GM21367 (cell line): ENCODE measurements around the gene PTPRN2.
"Not testable (repeated sequence)": the region's sequence is repeated elsewhere in the genome, so short reads cannot be mapped to it uniquely, and the experiment has no call there.

Experiments used
- ATAC-seq: cut with Tn5 transposase; IDR thresholded peaks from one replicate; pipeline ENCODE4 v1.9.1; 2021; ENCODE audit not compliant: unreplicated experiment

Gene PTPRN2

DNA sequence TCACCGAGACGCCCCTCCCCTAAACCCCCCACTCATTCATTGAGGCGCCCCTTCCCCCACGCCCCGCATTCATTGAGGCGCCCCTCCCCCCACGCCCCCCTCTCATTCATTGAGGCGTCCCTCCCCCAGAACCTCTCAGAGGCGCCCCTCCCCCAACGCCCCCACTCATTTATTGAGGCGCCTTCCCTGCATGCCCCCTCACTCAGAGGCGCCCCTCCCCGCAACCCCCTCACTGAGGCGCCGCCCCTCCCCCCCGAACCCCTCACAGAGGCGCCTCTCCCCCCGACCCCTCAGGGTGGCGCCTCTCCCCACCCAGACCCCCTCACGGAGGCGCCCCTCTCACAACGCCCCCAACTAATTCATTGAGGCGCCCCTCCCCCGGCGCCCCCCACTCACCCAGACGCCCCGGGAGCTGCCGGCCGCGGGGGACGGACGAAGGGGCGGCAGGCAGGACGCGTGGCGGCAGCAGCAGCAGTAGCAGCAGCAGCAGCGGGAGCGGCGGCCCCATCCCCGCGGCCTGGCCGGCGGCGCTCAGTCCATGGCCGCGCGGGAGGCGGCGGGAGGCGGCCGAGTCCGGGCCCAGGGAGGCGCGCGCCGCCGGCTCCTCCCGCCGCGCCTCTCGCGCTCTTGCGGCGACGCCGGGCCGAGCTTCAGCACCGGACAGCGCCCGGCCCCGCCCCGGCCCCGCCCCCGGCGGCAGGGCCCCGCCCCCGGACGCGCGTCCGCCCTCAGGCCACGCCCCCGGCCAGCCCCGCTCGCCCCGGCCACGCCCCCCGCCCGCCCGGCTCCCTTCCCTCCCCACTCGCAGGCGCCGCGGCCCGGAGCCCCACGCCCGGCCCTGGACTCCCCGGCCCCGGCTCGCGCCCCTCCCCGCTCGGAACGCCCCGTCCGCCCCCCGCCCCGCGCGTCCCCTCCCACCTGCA is at the start of gene PTPRN2:
Gene PTPRN2 (minus strand): TSS at position 662 of the 923 bp plus-strand sequence.
- peak; percentile 77 for ATAC-seq

DNA sequence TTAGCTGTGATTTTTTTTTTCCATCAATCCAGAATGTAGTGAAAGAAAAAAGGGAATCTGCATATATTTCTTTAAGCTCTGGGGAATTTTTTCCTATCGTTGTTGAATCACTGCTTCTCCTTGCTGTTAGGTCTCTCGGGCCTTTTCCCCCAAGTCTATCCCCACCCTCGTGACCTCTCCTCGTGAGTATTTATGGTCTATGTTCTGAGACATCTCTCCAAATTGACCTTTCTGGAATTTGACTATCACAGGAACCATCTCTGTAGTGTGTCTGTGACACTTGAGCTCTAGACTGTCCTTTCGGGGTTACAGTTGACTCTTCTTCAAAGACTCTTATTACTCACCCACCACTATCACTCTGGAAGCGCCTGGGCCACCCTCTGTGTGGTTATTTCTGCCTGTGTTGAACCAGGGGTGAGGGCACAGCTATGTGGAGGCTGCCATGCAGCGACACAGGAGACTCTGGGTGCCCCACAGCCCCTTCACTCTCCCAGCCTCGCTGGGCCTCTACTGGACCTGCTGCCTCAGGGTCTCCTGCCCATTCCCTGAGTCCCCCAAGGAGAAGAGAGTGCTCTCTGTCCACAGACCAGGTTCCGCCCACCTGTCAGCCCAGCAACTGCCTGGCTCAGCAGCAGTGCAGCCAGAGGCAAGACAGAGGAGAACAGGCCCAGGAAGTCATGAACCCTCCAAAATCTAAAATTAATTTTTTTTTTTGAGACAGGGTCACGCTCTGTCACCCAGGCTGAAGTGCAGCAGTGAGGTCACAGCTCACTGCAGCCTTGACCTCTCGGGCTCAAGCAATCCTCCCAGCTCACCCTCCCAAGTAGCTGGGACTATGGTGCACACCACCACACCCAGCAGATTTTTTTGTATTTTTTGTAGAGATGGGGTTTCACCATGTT is 45.7 kb upstream of the PTPRN2 start:
- peak; percentile 80 for ATAC-seq

DNA sequence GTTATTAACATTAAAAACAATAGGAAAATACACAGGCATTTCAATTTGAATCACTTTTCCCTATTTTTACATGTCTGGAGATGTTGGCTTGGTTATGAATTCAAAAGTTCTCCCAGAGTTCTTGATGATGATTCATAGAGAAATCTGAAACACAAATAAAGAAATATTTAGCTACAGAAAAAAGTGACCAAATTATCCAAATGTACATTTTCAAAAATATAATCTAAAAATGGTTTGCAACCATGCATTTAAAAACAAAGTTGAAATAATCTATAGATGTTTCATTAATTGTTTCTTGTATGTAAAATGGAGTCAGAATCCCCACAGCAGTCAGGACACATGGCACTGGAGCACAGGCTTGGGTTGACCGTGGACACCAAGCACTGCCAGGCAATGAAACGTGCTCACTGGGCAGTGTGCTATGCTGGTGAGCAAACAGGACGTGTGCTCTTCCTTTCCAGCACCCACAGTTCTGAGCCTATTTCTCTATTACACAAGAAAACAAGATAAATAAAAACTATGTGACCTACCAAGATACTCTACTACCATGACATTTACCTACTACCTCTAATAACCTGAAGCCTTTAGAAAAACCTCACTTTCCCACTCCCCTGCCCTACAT is 44.1 kb upstream of the PTPRN2 start:
- ATAC-seq, result no peak

DNA sequence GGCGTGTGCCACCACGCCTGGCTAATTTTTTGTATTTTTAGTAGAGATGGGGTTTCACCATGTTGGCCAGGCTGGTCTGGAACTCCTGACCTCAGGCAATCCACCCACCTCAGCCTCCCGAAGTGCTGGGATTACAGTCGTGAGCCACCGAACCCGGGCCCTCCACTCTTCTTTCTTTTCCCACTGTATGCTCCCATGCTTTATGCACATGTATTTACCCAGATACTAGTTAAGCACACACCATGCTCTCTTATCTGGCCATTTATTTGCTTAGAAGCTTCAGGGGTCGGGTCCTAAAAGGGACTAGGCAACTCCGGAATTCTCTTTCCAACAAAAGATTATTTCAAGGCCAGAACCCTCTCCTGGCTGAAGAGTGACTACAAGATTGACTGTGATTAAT is 38.7 kb upstream of the PTPRN2 start:
- not testable (repeated sequence) for ATAC-seq

DNA sequence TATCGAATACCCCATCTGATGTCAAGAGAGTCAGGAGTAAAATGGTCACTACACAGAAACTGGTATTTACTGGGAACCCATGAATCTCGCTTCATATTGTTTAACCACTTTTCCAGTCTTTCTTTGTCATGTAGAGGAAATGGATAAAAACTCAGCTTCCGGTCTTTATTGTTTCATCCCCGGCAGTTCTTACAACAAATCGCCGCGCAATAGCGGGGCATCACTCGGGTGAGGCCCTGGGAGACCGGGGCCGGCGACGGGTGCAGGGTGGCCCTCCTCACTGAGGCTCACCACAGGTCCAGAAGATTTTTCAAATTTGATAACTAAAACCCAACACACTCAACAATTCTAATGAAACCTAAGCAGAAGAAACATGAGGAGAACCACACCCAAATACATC is 35.6 kb upstream of the PTPRN2 start:
- no peak for ATAC-seq

DNA sequence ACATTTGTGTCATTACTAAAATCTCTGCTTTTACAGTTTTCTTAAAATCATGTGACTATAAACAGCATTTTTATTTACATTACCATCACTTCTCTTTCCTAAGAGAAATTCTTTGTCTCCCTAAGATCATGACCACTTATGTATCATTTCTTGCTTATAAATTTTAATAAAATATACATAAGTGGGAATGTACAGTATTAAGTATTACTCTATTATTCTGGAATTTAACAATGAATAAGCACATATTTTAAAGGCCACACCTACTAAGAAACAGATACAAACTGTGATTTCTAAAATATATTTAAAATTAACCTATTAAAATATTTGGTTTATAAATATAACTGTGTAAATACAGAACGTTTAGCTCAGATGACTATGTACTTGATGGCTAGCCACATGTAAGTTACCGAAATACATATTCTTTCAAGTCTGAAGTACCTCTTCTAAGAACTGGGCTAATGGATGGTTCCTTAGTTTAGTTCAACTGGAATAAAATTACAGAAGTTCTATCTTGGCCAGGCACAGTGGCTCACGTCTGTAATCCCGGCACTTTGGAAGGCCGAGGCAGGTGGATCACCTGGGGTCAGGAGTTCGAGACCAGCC is 33.3 kb upstream of the PTPRN2 start:
- ATAC-seq, result no peak

DNA sequence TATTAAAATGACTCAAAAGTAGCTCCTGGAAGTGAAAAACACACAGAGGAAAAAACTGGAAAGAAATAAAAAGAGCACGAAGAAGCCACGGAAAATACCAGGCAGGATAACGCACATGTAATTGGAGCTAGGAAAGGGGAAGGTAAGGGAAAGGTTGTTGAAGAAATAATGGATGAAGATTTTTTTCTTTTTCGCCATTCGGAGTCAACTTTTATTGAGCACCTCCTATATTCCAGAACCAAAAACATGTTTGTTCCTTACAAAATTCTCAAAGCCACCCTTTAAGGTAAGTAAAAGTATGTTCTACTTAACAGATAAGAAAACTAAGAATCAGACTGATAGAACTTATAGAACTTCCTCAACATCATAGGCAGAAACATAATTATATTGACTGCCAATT is 32.8 kb upstream of the PTPRN2 start:
- no peak for ATAC-seq

DNA sequence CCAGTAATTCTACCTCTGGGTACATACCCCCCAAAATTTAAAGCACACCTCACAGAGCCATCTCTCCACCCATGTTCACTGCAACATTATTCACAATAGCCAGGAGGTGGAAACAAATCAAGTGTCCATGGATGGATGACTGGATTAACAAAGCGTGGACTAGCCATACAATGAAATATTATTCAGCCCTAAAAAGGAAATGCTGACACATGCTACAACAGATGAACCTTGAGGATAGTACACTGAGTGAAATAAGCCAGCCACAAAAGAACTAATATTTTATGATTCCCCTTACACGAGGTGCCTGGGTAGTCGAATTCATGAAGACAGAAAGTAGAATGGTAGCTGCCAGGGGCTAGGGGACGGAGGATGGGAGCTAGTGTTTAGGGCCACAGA is 31.1 kb upstream of the PTPRN2 start:
- no peak for ATAC-seq

DNA sequence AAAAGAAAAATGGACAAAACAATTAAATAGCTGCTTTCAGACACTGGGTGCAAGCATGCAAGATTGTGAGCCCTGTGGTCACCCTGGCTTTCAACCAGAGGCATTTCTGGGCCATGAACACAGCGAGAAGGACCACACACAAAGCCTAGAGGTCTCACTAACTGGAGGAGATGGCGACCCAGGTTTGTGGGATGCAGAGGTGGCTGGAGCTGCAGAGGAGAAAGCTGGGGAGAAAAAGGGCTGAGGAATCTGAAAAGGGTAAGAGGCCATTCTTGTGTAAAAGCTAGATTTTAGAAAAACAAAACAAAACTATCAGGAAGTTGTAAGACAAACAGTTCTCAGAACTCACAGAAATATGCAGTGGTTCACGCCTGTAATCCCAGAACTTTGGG is 30.1 kb upstream of the PTPRN2 start:
- no peak for ATAC-seq

DNA sequence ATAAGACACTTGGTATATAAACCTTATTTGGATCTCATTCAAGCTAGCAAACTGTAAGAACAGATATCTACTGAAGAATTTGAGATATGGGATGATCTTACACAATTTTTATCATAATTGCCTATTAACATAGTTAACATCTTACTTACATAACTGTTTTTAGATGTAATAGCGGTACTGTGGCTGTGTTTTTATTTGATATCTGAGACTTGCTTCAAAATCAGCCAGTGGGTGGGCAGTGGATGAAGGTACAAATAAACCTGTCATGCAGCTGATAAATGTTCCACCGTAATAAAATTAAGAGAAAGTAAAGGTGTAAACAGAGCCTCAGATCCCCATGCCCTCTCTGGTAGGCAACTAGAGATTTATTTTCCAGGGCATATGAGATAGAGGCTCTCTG is 28.4 kb upstream of the PTPRN2 start:
- no peak for ATAC-seq

DNA sequence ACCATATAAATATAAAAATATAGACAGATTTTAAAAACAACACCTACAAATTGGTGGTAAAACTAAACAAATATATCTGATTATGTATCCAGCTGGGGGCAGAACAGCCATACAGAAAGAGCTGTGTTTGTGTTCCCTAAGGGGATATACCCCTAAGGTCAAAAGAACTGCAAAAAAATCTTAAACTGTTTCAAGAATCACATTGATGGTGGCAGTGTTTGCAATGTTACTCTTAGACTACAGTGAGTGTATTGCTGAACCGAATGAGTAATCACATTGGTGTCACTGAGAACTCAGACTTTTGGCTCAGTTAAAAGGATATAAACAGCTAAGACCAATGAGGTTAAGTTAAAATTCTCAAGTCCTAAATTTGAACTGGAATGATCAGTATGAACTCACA is 27.1 kb upstream of the PTPRN2 start:
- no peak for ATAC-seq

DNA sequence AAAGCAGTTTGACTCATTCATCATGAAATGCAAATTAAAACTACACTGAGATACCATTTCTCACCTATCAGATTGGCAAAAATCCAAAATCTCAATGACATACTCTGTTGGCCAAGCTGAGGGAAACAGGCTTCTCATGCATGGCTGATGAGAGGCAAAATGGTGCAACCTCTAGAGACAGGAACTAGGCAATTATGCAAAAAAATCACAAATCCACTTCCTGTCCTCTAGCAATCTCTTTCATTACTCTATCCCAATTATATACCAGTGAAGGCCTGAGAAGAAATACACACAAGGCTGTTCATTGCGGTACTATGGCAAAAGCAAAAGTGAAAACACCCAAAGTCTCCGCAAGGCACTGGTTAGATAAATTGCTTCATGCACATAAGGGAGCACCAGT is 25.9 kb upstream of the PTPRN2 start:
- peak; percentile 93 for ATAC-seq

DNA sequence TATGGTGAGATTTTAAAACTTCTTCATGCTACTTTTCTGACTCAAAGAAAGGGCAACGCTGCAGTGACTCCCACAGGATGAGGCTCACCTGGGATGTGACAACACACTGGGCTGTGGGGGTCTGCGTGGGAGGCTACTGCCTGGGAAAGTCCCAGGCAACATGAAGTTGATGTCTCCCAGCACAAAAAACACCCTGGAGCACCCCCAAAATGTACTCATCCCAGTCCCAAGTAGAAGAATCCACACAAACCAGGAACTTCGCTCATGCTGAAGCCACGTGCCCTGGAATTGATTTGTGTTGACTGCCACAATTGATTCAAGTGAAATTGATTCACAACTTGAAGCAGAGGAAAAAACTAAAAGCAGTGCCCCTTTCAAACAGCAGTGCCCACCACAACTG is 24.9 kb upstream of the PTPRN2 start:
- ATAC-seq, result no peak

DNA sequence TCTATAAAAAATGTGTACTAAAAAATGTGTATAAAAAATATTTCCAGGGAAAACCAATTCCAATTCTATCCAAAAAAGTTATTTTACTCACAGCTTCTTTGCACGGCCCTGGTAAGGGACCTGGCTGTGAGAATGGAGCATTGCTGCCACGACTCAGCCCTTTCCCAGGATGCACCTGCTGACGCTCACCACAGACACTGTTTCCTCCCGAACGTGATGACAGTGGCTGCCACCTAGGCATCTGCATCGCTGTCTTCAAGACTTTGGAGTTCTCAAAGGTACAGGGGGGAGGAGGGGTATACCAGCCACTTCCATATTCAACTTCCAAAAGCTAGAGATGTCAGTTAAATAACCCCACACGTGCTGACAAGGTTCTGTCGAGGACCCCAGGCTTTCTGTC is 23.9 kb upstream of the PTPRN2 start:
- ATAC-seq, result no peak

DNA sequence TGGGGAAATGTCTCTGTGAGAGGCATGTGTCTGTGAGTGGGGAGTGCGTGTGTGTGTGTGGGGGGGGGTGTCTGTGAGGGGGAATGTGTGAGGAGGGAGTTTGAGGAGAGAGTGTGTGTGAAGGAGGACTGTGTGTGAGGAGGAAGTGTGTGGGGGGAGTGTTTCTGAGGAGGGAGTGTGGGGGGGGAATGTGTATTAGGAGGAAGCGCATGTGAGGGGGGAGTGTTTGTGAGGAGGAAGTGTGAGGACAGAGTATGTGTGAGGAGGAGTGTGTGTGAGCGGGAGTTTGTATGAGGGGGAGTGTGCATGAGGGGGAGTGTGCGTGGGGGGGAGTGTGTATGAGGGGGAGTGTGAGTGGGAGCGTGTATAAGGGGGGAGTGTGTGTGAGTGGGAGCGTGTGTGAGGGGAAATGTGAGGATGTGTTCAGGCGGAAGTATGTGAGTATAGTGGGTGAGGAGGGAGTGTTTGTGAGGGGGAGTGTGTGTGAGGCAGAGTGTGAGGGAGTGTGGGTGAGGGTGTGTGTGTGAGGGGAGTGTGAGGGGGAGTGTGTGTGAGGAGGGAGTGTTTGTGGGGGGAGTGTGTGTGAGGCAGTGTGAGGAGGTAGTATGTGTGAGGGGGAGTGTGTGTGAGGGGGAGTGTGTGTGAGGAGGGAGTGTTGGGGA is 21.8 kb upstream of the PTPRN2 start:
- no peak for ATAC-seq

DNA sequence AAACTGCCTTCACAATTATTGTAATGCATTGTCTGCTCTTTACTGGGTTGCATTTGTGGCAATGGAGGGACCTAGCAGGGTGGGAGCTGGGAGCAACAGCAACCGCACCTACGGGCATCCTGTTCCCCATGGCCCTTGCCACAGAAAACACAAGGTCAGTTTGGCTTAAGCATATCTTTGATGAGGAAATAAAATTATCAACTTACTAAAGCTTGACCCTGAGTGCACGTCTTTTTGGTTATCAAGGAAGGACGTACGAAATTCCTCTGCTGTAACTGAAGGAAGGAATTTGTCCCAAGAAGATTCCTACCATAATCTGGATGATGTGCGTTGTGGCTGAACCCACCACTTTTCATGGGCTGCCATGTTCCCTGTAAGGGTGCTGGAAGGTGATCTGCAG is 19.9 kb upstream of the PTPRN2 start:
- no peak for ATAC-seq

DNA sequence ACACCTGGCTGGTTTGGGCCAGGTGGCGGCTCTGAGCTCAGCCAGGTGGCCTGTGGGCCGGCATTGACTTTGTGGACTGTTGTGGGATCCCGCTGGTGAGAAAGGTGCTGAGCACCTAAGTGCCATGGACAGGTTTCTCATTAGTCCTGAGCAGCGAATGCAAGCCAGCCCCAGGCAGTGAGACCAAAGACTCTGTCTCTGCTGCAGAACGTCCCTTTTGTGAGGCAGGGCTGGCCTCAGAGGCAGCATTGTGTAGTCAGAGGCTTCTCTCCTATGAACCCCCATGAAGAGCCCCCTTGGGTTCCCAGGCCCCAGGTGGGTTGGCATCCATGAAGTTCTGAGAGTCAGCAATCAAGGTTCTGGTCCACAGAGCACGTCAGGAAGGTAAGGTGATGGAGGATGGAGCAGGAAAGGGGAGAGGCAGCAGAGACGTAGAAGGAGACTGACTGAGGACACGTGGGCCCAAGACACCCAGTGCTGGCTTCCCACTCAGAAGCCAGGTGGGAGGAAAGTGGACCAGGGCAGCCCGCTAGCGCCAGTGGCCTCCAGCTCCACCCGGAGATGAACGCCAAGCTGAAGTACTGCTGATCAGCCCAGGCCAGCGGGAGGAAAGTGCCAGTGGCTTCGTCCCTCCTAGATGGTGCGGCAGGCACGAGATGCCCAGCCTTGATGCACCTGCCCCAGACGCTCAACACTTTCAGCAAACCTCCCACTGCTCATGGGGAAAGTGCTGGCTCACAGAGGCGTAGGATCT is 19.2 kb upstream of the PTPRN2 start:
- no peak for ATAC-seq

DNA sequence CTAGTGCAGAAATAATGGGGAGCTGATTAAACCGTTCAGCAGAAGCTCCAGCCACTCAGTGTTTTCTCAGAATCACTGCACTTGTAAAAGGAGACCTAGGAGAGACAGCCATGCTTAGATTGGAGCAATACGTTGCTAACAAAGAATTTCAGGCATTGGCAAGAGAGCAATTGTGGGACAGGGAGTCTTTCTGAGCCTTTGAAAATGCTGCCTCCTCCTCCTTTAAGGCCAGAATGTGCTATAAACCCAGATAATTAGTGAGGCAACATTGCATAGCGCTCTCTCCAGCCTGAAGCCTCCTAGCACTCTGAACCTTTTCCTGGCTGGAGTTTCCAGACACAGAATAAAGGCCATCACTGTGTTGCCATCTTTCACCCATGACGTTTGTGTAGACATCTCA is 18.5 kb upstream of the PTPRN2 start:
- no peak for ATAC-seq

DNA sequence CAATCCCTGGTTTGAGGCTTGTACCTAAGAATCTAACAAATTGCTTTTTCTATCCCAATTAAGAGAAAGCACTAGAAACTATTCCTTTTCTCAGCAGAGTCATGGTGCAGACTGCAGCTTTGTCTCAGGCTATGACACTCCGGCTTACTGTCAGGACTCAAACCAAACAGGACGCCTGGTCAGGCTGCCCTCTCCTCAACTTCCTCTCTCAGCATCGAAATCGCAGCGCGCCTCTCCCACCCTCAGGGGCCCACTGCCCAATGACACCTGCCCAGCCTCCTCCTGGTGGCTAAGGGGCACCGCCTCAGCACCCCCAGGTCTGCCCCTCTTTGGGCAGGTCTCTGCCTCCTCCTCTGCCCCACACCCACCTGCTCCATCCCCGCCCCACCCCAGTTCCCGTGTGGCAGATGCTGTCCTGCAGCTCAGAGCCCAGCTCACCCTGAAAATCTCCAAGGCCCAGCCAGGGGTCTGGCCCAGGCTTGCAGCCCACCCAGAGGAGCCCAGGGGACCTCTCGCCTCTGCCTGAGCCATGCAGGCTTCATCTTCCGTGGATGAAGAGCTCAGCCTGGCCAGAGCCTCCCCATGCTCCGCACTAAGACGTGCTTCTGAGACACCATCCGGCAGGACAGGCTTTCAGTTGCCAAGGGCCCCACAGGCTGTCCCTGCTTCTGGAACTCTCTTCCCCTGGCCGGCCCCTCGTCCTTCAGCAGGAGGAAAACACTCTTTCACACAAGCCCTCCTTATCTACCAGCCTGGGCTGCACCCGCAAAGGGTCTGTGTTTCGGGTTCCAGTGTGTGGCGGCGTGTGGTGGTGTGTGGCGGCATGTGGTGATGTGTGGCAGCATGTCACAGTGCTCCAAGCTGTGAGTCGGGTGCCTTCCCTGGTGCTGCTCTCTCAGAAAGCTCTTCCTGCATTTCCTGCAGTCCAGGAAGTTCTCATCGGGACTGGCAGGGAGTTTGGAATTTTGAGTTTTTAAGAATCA is 16.4 kb upstream of the PTPRN2 start:
- ATAC-seq, result no peak
